CD14-positive monocyte (primary cell): ENCODE results near the gene ZFP57. TPM values are rescaled to one million over a fixed set of nuclear protein-coding genes. Genes with fewer than 3 reads are reported as not detected.

Experiments
- DNase-seq, 3 donors: peaks; one replicate each; pipeline ENCODE4 v3.0.0-alpha.2; 2011 to 2022
- H2AFZ ChIP-seq: 2 replicates; pipeline ENCODE4 v1.6.0; 2012; ENCODE audit warnings: mild to moderate bottlenecking, low read depth, low read length, inconsistent platforms; ENCODE audit not compliant: insufficient read depth, poor library complexity, severe bottlenecking
- H3K27ac ChIP-seq, 2 donors: 1 replicate in 1 of 2; 2 replicates in 1 of 2; pipeline ENCODE4 v1.5.1; 2012 to 2013; ENCODE audit warnings: low read length in 2 of 2, control low read depth in 1 of 2, inconsistent platforms in 1 of 2, low read depth in 1 of 2, mild to moderate bottlenecking in 1 of 2
- H3K27me3 ChIP-seq, 2 donors: one replicate each; pipeline versions ENCODE4 v1.6.0 to v1.6.1; 2011 to 2013; ENCODE audit warnings: low read length in 2 of 2; ENCODE audit not compliant: control insufficient read depth in 2 of 2, insufficient read depth in 2 of 2
- H3K36me3 ChIP-seq, 2 donors: replicated peaks in 1 of 2; 1 replicate in 1 of 2; 2 replicates in 1 of 2; pipeline versions ENCODE4 v1.5.1 to v1.6.1; 2012 to 2013; ENCODE audit warnings: low read length in 2 of 2, control low read depth in 1 of 2, inconsistent platforms in 1 of 2, mild to moderate bottlenecking in 1 of 2; ENCODE audit not compliant: insufficient read depth in 2 of 2, control insufficient read depth in 1 of 2
- H3K4me1 ChIP-seq, 2 donors: 1 replicate in 1 of 2; 2 replicates in 1 of 2; pipeline versions ENCODE4 v1.5.1 to v1.6.1; 2012 to 2013; ENCODE audit warnings: low read length in 2 of 2, control low read depth in 1 of 2, inconsistent platforms in 1 of 2, mild to moderate bottlenecking in 1 of 2, moderate library complexity in 1 of 2; ENCODE audit not compliant: insufficient read depth in 2 of 2, control insufficient read depth in 1 of 2
- H3K4me2 ChIP-seq: replicated peaks from 2 replicates; pipeline ENCODE3; 2012; ENCODE audit warnings: low read length, moderate library complexity, mild to moderate bottlenecking; ENCODE audit not compliant: poor library complexity, severe bottlenecking; ENCODE audit errors: extremely low read depth
- H3K4me3 ChIP-seq, 3 experiments: fragments of 200-600 bp in 1 of 3; sonication (generic) in 1 of 3; replicated peaks in 1 of 3; 1 replicate in 2 of 3; 2 replicates in 1 of 3; pipeline ENCODE4 v1.5.1; 2011 to 2013; ENCODE audit warnings: low read length in 3 of 3, mild to moderate bottlenecking in 3 of 3, control low read depth in 2 of 3, low read depth in 2 of 3, inconsistent platforms in 1 of 3, moderate library complexity in 1 of 3
- H3K79me2 ChIP-seq: 2 replicates; pipeline ENCODE4 v1.6.0; 2012; ENCODE audit warnings: mild to moderate bottlenecking, control low read depth, inconsistent platforms, low read length, moderate library complexity; ENCODE audit not compliant: insufficient read depth
- H3K9ac ChIP-seq: 2 replicates; pipeline ENCODE4 v1.6.0; 2017; ENCODE audit warnings: low read length, mild to moderate bottlenecking; ENCODE audit not compliant: insufficient read depth, poor library complexity, severe bottlenecking
- H3K9me3 ChIP-seq, 2 donors: replicated peaks in 1 of 2; 1 replicate in 1 of 2; 2 replicates in 1 of 2; pipeline versions ENCODE4 v1.5.1 to v1.6.1; 2012 to 2013; ENCODE audit warnings: low read length in 2 of 2, control low read depth in 1 of 2; ENCODE audit not compliant: control insufficient read depth in 1 of 2, insufficient read depth in 1 of 2
- H4K20me1 ChIP-seq: 2 replicates; pipeline ENCODE4 v1.6.0; 2012; ENCODE audit warnings: mild to moderate bottlenecking, low read length, control low read depth, moderate library complexity; ENCODE audit not compliant: insufficient read depth
- H3K27ac Mint-ChIP-seq, 7 donors: one replicate each; pipeline ENCODE4 v1.8.0; 2020; ENCODE audit warnings: mild to moderate bottlenecking in 7 of 7, mixed read lengths in 7 of 7, moderate library complexity in 6 of 7, inconsistent platforms in 2 of 7
- H3K27me3 Mint-ChIP-seq, 3 donors: one replicate each; pipeline ENCODE4 v1.8.0; 2021 to 2022; ENCODE audit warnings: low read depth in 3 of 3, mild to moderate bottlenecking in 3 of 3, mixed read lengths in 3 of 3, moderate library complexity in 3 of 3, inconsistent platforms in 1 of 3
- H3K36me3 Mint-ChIP-seq, 2 donors: one replicate each; pipeline ENCODE4 v1.8.0; 2020; ENCODE audit warnings: mixed read lengths in 2 of 2, inconsistent platforms in 1 of 2, mild to moderate bottlenecking in 1 of 2
- H3K4me1 Mint-ChIP-seq: one replicate; pipeline ENCODE4 v1.8.0; 2020; ENCODE audit warnings: mild to moderate bottlenecking, mixed read lengths
- H3K4me3 Mint-ChIP-seq, 2 donors: one replicate each; pipeline ENCODE4 v1.8.0; 2020; ENCODE audit warnings: mild to moderate bottlenecking in 2 of 2, mixed read lengths in 2 of 2, moderate library complexity in 1 of 2
- H3K9me3 Mint-ChIP-seq, 7 donors: one replicate each; pipeline ENCODE4 v1.8.0; 2020 to 2022; ENCODE audit warnings: mixed read lengths in 7 of 7, mild to moderate bottlenecking in 6 of 7, moderate library complexity in 6 of 7, inconsistent platforms in 2 of 7
- CTCF ChIP-seq: fragments of 200-600 bp; IDR thresholded peaks from one replicate; pipeline ENCODE4 v1.8.0; 2022; ENCODE audit warnings: antibody characterized with exemption, mild to moderate bottlenecking
- WGBS: methylation state at CpG from one replicate; pipeline ENCODE4 v1.1.5; 2013; ENCODE audit warnings: missing lambda C conversion rate; ENCODE audit not compliant: insufficient coverage; 5-methylcytosine and 5-hydroxymethylcytosine counted together
- intact Hi-C, 2 donors: fragments of 100-400 bp; cut with micrococcal nuclease; formaldehyde crosslinking; loops; one replicate each; pipeline versions ENCODE4 v1.15.0 to v1.15.1; 2023
- polyA plus RNA-seq, 3 donors: library from polyadenylated mRNA; depleted of rRNA in 1 of 3; unstranded in 2 of 3; stranded (reverse) in 1 of 3; fragments of 300-500 nt in 2 of 3; fragments of >200 nt in 1 of 3; fragmentation: Illumina TruSeq in 2 of 3; gene quantifications; 1 replicate in 2 of 3; 2 replicates in 1 of 3; pipeline ENCODE4 v1.2.3, GENCODE V29; 2012 to 2021

The ZFP57 gene
- polyA plus RNA-seq, 3 donors, result 0.72 TPM; not detected in 2

DNA sequence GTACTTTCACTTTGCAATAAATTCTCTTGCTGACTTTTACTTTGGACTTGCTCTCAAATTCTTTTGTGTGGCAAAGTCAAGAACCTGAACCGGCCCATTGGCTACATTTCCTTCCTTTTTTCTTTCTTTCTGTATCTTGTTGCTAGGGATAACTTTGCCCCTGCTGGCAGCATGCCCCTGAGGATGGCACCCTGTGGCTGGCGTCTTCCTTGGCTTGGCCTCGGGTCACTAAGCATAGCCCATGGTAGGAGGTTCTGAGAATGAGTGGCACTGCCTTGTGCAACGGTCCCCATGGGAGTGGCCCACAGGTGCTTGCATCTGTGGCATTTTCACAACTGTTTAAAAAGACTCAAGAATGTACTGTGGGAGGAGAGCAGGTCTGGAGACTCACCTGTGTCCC lies 28.2 kb upstream of the ZFP57 start:
- peak overlapping the region in 2 of 3 experiments; percentile 36 to 52 for H3K4me3 ChIP-seq
- no peak overlapping the region for H3K27ac Mint-ChIP-seq

GRCh38 chr6:29708432-29709179 lies 27.7 kb upstream of the ZFP57 start:
- Histone ChIP-seq H3K4me2 (peak overlapping the region; percentile 50), H3K4me3 (peak overlapping the region in 2 of 3 experiments; percentile 36 to 52), H3K79me2 (no peaks in the 10 kb centered on the region), H3K9me3 (no peaks in the 10 kb centered on the region), H2AFZ (peak overlapping the region; percentile 58), H3K27ac (no peak overlapping the region), H4K20me1 (no peaks in the 10 kb centered on the region), H3K27me3 (peaks cover 11 to 22% of the 10 kb centered on the region in 2 donors), H3K36me3 (no peaks in the 10 kb centered on the region), H3K4me1 (peaks cover 10% of the 10 kb centered on the region in 2 donors), H3K9ac (no peak overlapping the region)
- no peak for DNase-seq
- H3K4me1 Mint-ChIP-seq, result peaks cover 10% of the 10 kb centered on the region
- peaks cover 13 to 35% (median 33%) of the 10 kb centered on the region in 3 donors for H3K27me3 Mint-ChIP-seq
- H3K4me3 Mint-ChIP-seq, result peak overlapping the region; percentile 61 to 74
- no peaks in the 10 kb centered on the region for H3K36me3 Mint-ChIP-seq
- no peak overlapping the region for H3K27ac Mint-ChIP-seq
- no peak for TF ChIP-seq CTCF
- peaks cover 0 to 2% (median 0%) of the 10 kb centered on the region in 7 donors for H3K9me3 Mint-ChIP-seq
- intact Hi-C loops, result loop anchor here (5.0 kb wide), 2 partner anchors 44 to 124 kb away; no protein-coding TSS in a partner anchor
- 15% methylated on average over 4 of the region's 11 CpGs for WGBS

More for the DNA sequence above, 28.2 kb upstream of the ZFP57 start:
- WGBS, result 0% methylated on average over 1 of the region's 4 CpGs
- no peak for DNase-seq
- peak overlapping the region; percentile 58 for H2AFZ ChIP-seq
- no peaks in the 10 kb centered on the region for H3K79me2 ChIP-seq
- H3K27ac ChIP-seq, result no peak overlapping the region
- peak overlapping the region; percentile 50 for H3K4me2 ChIP-seq
- intact Hi-C loops, result loop anchor here (5.0 kb wide), 2 partner anchors 43 to 123 kb away; no protein-coding TSS in a partner anchor
- H3K36me3 ChIP-seq, result no peaks in the 10 kb centered on the region
- Mint-ChIP-seq H3K36me3 (no peaks in the 10 kb centered on the region), H3K27me3 (peaks cover 12 to 32% (median 31%) of the 10 kb centered on the region in 3 donors), H3K4me1 (peaks cover 10% of the 10 kb centered on the region), H3K4me3 (peak overlapping the region; percentile 61 to 74), H3K9me3 (peaks cover 0 to 2% (median 0%) of the 10 kb centered on the region in 7 donors)
- no peaks in the 10 kb centered on the region for H4K20me1 ChIP-seq
- peaks cover 10% of the 10 kb centered on the region in 2 donors for H3K4me1 ChIP-seq
- H3K9me3 ChIP-seq, result no peaks in the 10 kb centered on the region
- no peak for TF ChIP-seq CTCF
- H3K27me3 ChIP-seq, result peaks cover 11 to 17% of the 10 kb centered on the region in 2 donors
- no peak overlapping the region for H3K9ac ChIP-seq
